Neural crest cell (in vitro differentiated cells): ENCODE data around the gene GOSR2. TPM values are rescaled to one million over a fixed set of nuclear protein-coding genes. Genes with fewer than 3 reads are reported as not detected.

Source experiments
- DNase-seq: peaks from one replicate; pipeline ENCODE4 v3.0.0; 2021; ENCODE audit warnings: low read depth, mixed read lengths, low spot score
- H3K27ac Mint-ChIP-seq: one replicate; pipeline ENCODE4 v1.8.0; 2021; ENCODE audit warnings: mild to moderate bottlenecking, mixed read lengths; ENCODE audit not compliant: unreplicated experiment
- H3K27me3 Mint-ChIP-seq: 2 replicates; pipeline ENCODE4 v1.8.0; 2021; ENCODE audit warnings: low read depth, mild to moderate bottlenecking, mixed read lengths
- H3K36me3 Mint-ChIP-seq: 2 replicates; pipeline ENCODE4 v1.8.0; 2021; ENCODE audit warnings: low read depth, mild to moderate bottlenecking, mixed read lengths
- H3K4me1 Mint-ChIP-seq: 2 replicates; pipeline ENCODE4 v1.8.0; 2021; ENCODE audit warnings: mixed read lengths
- H3K4me3 Mint-ChIP-seq: one replicate; pipeline ENCODE4 v1.8.0; 2021; ENCODE audit warnings: mild to moderate bottlenecking, mixed read lengths
- H3K9me3 Mint-ChIP-seq: 2 replicates; pipeline ENCODE4 v1.8.0; 2021; ENCODE audit warnings: mixed read lengths
- total RNA-seq: library from RNA; stranded (reverse); gene quantifications from 2 replicates; pipeline ENCODE4 v1.2.1, GENCODE V29; 2021
- TF ChIP-seq, protein P1 (sequence below): fragments of 200-600 bp; sonication (generic); conservative IDR thresholded peaks from 2 replicates; pipeline ENCODE4 v1.5.0; 2021; ENCODE audit warnings: antibody characterized with exemption, mild to moderate bottlenecking

GOSR2 gene
- total RNA-seq, 1 donor from 2014 or later = 46.1 TPM

- Mint-ChIP-seq H3K27ac (peak overlapping the region; percentile 27), H3K9me3 (no peaks in the 10 kb centered on the region), H3K4me1 (no peaks in the 10 kb centered on the region), H3K27me3 (peaks cover 33% of the 10 kb centered on the region), H3K4me3 (no peak overlapping the region), H3K36me3 (no peaks in the 10 kb centered on the region)
- TF ChIP-seq, protein P1, sequence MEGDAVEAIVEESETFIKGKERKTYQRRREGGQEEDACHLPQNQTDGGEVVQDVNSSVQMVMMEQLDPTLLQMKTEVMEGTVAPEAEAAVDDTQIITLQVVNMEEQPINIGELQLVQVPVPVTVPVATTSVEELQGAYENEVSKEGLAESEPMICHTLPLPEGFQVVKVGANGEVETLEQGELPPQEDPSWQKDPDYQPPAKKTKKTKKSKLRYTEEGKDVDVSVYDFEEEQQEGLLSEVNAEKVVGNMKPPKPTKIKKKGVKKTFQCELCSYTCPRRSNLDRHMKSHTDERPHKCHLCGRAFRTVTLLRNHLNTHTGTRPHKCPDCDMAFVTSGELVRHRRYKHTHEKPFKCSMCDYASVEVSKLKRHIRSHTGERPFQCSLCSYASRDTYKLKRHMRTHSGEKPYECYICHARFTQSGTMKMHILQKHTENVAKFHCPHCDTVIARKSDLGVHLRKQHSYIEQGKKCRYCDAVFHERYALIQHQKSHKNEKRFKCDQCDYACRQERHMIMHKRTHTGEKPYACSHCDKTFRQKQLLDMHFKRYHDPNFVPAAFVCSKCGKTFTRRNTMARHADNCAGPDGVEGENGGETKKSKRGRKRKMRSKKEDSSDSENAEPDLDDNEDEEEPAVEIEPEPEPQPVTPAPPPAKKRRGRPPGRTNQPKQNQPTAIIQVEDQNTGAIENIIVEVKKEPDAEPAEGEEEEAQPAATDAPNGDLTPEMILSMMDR = no peak
- DNase-seq = no peak
Observed at GRCh38 chr17:46883871-46884520, 39.0 kb upstream of the GOSR2 start.

- H3K9me3 Mint-ChIP-seq = no peaks in the 10 kb centered on the region
- H3K36me3 Mint-ChIP-seq = no peaks in the 10 kb centered on the region
- DNase-seq = no peak
- H3K27me3 Mint-ChIP-seq = peaks cover 35% of the 10 kb centered on the region
- H3K4me3 Mint-ChIP-seq = no peak overlapping the region
- no peaks in the 10 kb centered on the region for H3K4me1 Mint-ChIP-seq
- no peak overlapping the region for H3K27ac Mint-ChIP-seq
- TF ChIP-seq, protein P1 = no peak
Observed at GRCh38 chr17:46884552-46884951, 38.4 kb upstream of the GOSR2 start.

DNA sequence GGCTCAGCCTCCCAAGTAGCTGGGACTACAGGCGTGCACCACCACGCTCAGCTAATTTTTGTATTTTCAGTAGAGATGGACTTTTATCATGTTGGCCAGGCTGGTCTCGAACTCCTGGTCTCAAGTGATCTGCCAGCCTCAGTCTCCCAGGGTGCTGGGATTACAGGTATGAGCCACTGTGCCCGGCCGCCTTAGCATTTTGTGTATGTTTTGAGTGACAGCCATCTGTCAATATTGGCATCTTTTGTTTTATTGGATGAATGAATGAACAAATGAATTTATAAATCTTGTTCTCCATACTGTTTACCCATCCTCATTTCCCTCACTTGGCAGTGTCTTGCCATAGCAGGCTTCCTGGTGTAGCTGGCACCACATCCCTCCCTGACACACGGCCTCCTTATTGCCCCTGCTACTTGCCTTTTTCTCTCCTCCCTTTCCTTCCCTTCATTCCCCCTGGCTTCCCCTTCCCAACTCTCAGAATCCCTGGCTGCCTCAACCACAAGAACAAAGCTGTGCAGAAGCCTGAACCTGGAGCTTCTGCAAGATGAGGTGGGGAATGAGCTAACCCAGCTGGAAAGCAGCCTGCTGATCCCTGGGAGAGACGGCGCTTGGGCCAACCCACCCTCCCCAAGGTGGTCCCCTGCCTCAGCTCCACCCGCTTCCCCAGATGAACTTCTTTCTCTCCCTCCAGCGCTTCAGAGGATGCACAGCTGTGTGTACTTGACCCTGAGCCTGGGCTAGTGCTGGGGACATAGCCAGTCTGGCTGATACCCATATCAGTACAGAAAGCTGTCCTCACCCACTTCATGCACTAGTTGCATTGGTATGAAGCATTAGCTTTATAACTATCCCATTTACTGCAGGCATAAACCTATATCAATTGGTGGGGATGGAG lies 37.3 kb upstream of the GOSR2 start:
- TF ChIP-seq, protein P1 = no peak
- H3K4me1 Mint-ChIP-seq = peaks cover 7% of the 10 kb centered on the region
- no peaks in the 10 kb centered on the region for H3K36me3 Mint-ChIP-seq
- H3K4me3 Mint-ChIP-seq = no peak overlapping the region
- no peak for DNase-seq
- H3K27me3 Mint-ChIP-seq = peaks cover 44% of the 10 kb centered on the region
- no peaks in the 10 kb centered on the region for H3K9me3 Mint-ChIP-seq
- H3K27ac Mint-ChIP-seq = no peak overlapping the region

- TF ChIP-seq, protein P1 = no peak
- H3K4me3 Mint-ChIP-seq = no peak overlapping the region
- no peak for DNase-seq
- H3K36me3 Mint-ChIP-seq = no peaks in the 10 kb centered on the region
- peaks cover 7% of the 10 kb centered on the region for H3K4me1 Mint-ChIP-seq
- no peak overlapping the region for H3K27ac Mint-ChIP-seq
- H3K9me3 Mint-ChIP-seq = no peaks in the 10 kb centered on the region
- H3K27me3 Mint-ChIP-seq = peaks cover 46% of the 10 kb centered on the region
Observed at GRCh38 chr17:46886310-46886663, 36.7 kb upstream of the GOSR2 start.

- TF ChIP-seq, protein P1 = no peak
- H3K36me3 Mint-ChIP-seq = no peaks in the 10 kb centered on the region
- no peak overlapping the region for H3K4me3 Mint-ChIP-seq
- H3K9me3 Mint-ChIP-seq = no peaks in the 10 kb centered on the region
- no peak overlapping the region for H3K27ac Mint-ChIP-seq
- H3K27me3 Mint-ChIP-seq = peaks cover 53% of the 10 kb centered on the region
- H3K4me1 Mint-ChIP-seq = peaks cover 7% of the 10 kb centered on the region
- DNase-seq = no peak
Observed at GRCh38 chr17:46887717-46888116, 35.2 kb upstream of the GOSR2 start.
